ENCODE measurements around the gene KCTD16.

KCTD16 gene

DNA sequence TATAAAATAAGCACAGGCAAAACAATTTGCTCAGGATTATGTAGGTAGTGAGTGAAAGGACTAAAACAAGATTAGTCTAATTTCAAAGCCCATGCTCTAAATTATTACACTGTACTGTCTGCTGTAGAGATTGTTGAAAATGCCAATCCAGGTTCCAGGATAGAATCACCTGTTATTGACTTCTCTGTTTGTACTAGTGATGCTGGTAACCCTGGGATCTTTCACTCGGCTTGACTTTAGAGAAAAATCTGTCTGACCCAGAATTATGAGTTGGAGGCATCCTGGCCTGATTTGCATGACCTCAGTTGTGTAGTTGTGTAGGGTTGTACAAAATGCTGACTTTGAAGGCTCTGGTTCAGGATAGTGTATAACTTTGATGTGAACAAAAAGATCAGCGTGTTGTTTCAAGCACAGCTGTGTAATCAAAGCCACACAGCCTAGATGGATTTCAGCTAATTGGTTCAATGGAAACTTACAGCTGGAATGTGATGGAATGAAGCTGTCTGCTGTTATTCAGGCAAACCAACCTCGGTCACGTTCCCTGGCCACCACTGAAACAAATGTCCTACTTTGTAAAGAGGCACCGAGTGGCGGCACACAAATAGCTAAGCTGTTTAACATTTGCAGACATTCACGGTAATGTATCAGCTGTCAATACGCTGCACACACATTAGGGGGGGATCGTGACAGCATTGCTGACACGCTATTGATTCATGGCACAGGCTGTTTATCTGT lies 340.3 kb downstream of the KCTD16 start:
- peak; percentile 62 for FAIRE-seq
- DNase-seq (ENCODE audit: low spot score), result no peak

DNA sequence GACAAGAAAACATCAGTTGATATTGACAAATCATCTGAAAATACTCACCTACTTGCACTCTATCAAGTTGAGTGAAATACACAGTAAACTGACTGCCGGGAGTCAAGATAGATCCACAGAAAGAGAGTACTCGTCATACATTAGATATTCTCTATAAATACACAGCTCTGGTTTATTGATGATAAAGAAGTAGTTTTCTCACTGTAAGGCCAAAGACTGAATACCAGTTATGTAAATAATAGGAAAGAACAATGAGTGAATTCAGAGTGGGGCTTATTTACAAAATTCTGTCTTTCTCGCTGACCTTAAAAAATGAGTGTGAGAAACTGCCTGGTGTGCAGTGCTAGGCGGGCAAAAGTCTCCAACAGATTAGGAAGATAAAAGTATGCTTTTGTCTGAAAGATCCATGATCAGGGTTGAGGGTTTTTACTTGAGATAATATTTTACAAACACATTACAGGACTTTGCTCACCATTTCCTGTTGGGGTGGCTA lies 341.0 kb downstream of the KCTD16 start:
- no peak for FAIRE-seq
- no peak for DNase-seq (ENCODE audit: low spot score)

DNA sequence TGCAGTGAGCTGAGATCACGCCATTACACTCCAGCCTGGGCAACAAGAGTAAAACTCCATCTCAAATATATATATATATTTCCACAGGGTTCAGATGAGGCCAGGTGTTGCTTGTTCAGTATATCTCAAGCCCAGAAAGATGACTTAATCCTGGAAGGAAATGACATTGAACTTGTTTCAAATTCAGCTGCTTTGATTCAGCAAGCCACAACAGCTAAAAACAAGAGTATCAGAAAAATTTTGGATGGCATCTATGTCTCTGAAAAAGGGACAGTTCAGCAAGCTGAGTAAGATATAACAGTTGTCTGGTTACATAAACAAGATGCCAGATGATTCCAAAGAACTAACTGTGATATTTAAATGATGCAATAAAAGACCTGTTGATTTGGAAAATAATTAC lies 352.0 kb downstream of the KCTD16 start:
- DNase-seq (ENCODE audit: low spot score), result no peak
- FAIRE-seq, result no peak

DNA sequence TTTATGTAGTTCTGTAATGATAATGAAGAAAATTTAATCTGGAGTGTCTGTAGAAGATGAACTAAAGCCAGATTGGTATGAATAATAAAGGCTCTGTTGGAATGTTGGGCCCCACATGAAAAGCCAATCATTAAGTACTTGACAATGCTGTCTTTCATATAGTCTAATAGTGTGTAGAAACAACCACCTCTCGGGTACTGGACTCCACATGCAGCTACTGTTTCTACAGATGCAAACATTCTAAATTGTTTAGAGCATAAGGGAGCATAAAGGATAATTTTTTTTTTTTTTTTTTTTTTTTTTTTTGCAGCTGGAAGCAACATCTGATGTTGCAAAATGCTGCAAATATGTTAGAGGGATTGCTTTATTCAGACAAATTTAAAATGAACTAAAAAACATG lies 354.3 kb downstream of the KCTD16 start:
- no peak for FAIRE-seq
- DNase-seq (ENCODE audit: low spot score), result no peak

DNA sequence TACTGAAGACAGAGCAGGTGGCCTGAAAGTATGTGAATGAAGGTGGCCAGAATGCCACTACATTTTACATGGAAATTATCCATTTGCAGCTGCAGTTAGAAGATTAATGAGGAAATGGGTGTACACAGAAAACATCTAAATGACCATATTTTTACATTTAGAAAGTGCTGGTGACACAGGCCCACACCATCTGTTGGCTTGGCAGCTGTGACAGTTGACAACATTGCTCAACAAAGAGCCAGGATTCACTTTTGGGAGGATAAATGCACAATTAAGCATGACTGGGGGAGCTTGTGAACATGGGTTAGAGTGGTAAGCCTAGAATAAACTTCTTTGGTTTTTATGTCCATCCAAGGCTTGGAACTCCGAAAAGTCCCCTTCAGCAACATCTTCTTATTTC lies 360.5 kb downstream of the KCTD16 start:
- DNase-seq (ENCODE audit: low spot score), result no peak
- no peak for FAIRE-seq
